Neural cell (in vitro differentiated cells): ENCODE measurements around the gene ARHGEF12. TPM values are rescaled to one million over a fixed set of nuclear protein-coding genes. Genes with fewer than 3 reads are reported as not detected.

Experiments
- H2AFZ ChIP-seq: fragments of 200-600, 300-800 bp; sonication (generic), shearing (Covaris generic); 2 replicates; pipeline ENCODE4 v1.6.0; 2014; ENCODE audit warnings: low read depth, mild to moderate bottlenecking, antibody characterized with exemption, low read length, moderate library complexity
- H3F3A ChIP-seq: fragments of 200-600 bp; shearing (Covaris generic); 2 replicates; pipeline ENCODE4 v1.6.1; 2016; ENCODE audit warnings: mild to moderate bottlenecking, moderate library complexity, mixed read lengths, antibody characterized with exemption, low read length; ENCODE audit not compliant: insufficient read depth, poor library complexity, severe bottlenecking
- H3K27ac ChIP-seq: fragments of 200-600, 300-800 bp; sonication (generic), shearing (Covaris generic); 2 replicates; pipeline ENCODE4 v1.5.1; 2014; ENCODE audit warnings: mild to moderate bottlenecking, low read length, moderate library complexity
- H3K27me3 ChIP-seq: fragments of 300-800, 200-600 bp; sonication (generic), shearing (Covaris generic); 2 replicates; pipeline ENCODE4 v1.6.0; 2014; ENCODE audit warnings: mild to moderate bottlenecking, low read depth, low read length, moderate library complexity; ENCODE audit not compliant: insufficient read depth
- H3K36me3 ChIP-seq: fragments of 300-800, 200-600 bp; sonication (generic), shearing (Covaris generic); 2 replicates; pipeline ENCODE4 v1.5.1; 2014; ENCODE audit warnings: mild to moderate bottlenecking, antibody characterized with exemption, low read length, moderate library complexity; ENCODE audit not compliant: insufficient read depth
- H3K4me2 ChIP-seq: fragments of 300-800, 200-600 bp; sonication (generic), shearing (Covaris generic); 2 replicates; pipeline ENCODE4 v1.6.0; 2014; ENCODE audit warnings: mild to moderate bottlenecking, low read length
- H3K4me3 ChIP-seq: fragments of 300-800, 200-600 bp; sonication (generic), shearing (Covaris generic); 2 replicates; pipeline ENCODE4 v1.5.1; 2014; ENCODE audit warnings: mild to moderate bottlenecking, low read length, moderate library complexity
- H3K79me2 ChIP-seq: fragments of 200-600 bp; shearing (Covaris generic); replicated peaks from 2 replicates; pipeline ENCODE4 v1.6.0; 2014; ENCODE audit warnings: mild to moderate bottlenecking, low read length, moderate library complexity; ENCODE audit not compliant: insufficient read depth
- H3K9ac ChIP-seq: fragments of 300-800, 200-600 bp; sonication (generic), shearing (Covaris generic); 2 replicates; pipeline ENCODE4 v1.6.1; 2016; ENCODE audit warnings: mild to moderate bottlenecking, low read length, mixed read lengths
- H3K9me2 ChIP-seq: fragments of 200-600 bp; shearing (Covaris generic); 2 replicates; pipeline ENCODE4 v1.6.1; 2016; ENCODE audit warnings: mild to moderate bottlenecking, low read length, mixed read lengths; ENCODE audit not compliant: insufficient read depth
- H3K9me3 ChIP-seq: fragments of 200-600, 300-800 bp; sonication (generic), shearing (Covaris generic); 2 replicates; pipeline ENCODE4 v1.6.1; 2016; ENCODE audit warnings: mild to moderate bottlenecking, mixed run types, low read length, moderate library complexity, mixed read lengths
- H4K20me1 ChIP-seq: fragments of 200-600 bp; shearing (Covaris generic); 2 replicates; pipeline ENCODE4 v1.6.1; 2016; ENCODE audit warnings: mild to moderate bottlenecking, mixed run types; ENCODE audit not compliant: insufficient read depth
- CTCF ChIP-seq: fragments of 450-650 bp; IDR thresholded peaks from 2 replicates; pipeline ENCODE4 v1.5.1; 2014; ENCODE audit warnings: antibody characterized with exemption, mild to moderate bottlenecking, moderate library complexity; ENCODE audit not compliant: poor library complexity, severe bottlenecking
- EP300 ChIP-seq: fragments of 450-650 bp; conservative IDR thresholded peaks from 2 replicates; pipeline ENCODE4 v1.6.1; 2014; ENCODE audit warnings: antibody characterized with exemption, mild to moderate bottlenecking, moderate library complexity; ENCODE audit not compliant: poor library complexity, severe bottlenecking
- EZH2 ChIP-seq: fragments of 200-600, 300-800 bp; shearing (Covaris generic), sonication (generic); IDR thresholded peaks from 2 replicates; pipeline ENCODE4 v1.6.1; 2014; ENCODE audit warnings: antibody characterized with exemption, low read length, borderline replicate concordance, mild to moderate bottlenecking; ENCODE audit not compliant: insufficient read depth, poor library complexity, severe bottlenecking
- RAD21 ChIP-seq: fragments of 450-650 bp; conservative IDR thresholded peaks from 2 replicates; pipeline ENCODE4 v1.6.1; 2014; ENCODE audit warnings: antibody characterized with exemption, mild to moderate bottlenecking, moderate library complexity
- REST ChIP-seq: IDR thresholded peaks from 2 replicates; pipeline ENCODE4 v1.6.1; 2012; ENCODE audit warnings: borderline replicate concordance
- SMC3 ChIP-seq: fragments of 450-650 bp; conservative IDR thresholded peaks from 2 replicates; pipeline ENCODE4 v1.6.1; 2014; ENCODE audit warnings: antibody characterized with exemption, mild to moderate bottlenecking, moderate library complexity; ENCODE audit not compliant: poor library complexity
- TAF1 ChIP-seq: IDR thresholded peaks from 2 replicates; pipeline ENCODE4 v1.6.1; 2012; ENCODE audit warnings: low read depth
- polyA plus RNA-seq: library from polyadenylated mRNA; depleted of rRNA; stranded (reverse); fragments of >200 nt; gene quantifications from 2 replicates; pipeline ENCODE4 v1.2.3, GENCODE V29; 2014

ARHGEF12 gene
- polyA plus RNA-seq, 1 donor from 2014 or later = 93.4 TPM

DNA sequence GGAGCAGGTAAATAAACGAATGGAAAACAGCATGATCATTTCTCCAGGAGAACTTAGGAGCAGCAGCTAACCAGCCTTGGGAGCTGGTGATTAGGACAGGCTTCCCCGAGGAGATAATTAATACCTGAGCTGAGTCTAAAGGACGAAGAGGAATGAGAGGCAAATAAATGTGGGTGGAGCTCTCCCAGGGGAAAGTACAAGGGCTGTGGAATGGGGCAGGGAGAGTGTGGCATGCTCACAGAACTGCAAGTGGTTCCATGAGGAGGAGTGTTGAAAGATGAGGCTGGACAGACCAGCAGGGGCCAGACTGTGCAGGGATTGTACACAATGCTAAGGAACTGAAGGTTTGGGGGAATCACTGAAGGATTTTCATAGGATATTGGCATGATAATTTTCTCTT, 25.3 kb upstream of the ARHGEF12 start:
- TF ChIP-seq RAD21 (no peak), SMC3 (no peak), CTCF (no peak), EP300 (no peak), EZH2 (no peak), TAF1 (no peak)

DNA sequence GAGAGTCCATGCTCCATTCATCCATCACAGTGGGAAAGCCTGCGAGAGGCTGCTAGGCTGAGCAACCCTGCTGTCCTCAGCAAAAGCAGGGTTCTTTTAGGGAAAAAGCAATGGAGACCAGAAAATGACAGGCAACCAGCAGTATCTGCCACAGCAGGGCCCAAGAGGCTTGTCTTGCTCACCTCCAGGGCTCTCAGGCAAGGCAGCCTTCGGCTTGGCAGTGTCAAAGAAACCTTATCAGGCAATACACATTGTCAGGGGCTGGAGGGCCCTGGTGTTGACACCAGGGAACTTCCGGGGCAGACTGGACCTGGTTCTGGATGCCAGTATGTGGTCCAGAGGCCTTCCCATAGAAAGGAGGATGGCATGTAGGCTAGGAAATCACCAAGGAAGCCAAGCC, 21.4 kb upstream of the ARHGEF12 start:
- H3K27ac ChIP-seq = no peak overlapping the region

More for the DNA sequence above, 25.3 kb upstream of the ARHGEF12 start:
- Histone ChIP-seq H3K36me3 (no peaks in the 10 kb centered on the region), H2AFZ (no peak overlapping the region), H3K9ac (no peak overlapping the region), H3K4me2 (no peak overlapping the region), H3K27ac (no peak overlapping the region), H3K9me2 (no peaks in the 10 kb centered on the region), H3K27me3 (no peaks in the 10 kb centered on the region), H3K79me2 (no peaks in the 10 kb centered on the region), H3F3A (no peaks in the 10 kb centered on the region), H3K4me3 (no peak overlapping the region), H4K20me1 (no peaks in the 10 kb centered on the region), H3K9me3 (no peaks in the 10 kb centered on the region)

More for the DNA sequence above, 21.4 kb upstream of the ARHGEF12 start:
- Histone ChIP-seq H4K20me1 (no peaks in the 10 kb centered on the region), H3K9me3 (no peaks in the 10 kb centered on the region), H3K9ac (no peak overlapping the region), H3K4me3 (no peak overlapping the region), H3K27me3 (no peaks in the 10 kb centered on the region), H3K36me3 (no peaks in the 10 kb centered on the region), H3K79me2 (no peaks in the 10 kb centered on the region), H3F3A (no peaks in the 10 kb centered on the region), H3K9me2 (no peaks in the 10 kb centered on the region), H3K4me2 (no peak overlapping the region), H2AFZ (no peak overlapping the region)
- TF ChIP-seq CTCF (no peak), RAD21 (no peak), REST (no peak)
